Measurements from ENCODE around the gene MACROH2A1.

Gene MACROH2A1

DNA sequence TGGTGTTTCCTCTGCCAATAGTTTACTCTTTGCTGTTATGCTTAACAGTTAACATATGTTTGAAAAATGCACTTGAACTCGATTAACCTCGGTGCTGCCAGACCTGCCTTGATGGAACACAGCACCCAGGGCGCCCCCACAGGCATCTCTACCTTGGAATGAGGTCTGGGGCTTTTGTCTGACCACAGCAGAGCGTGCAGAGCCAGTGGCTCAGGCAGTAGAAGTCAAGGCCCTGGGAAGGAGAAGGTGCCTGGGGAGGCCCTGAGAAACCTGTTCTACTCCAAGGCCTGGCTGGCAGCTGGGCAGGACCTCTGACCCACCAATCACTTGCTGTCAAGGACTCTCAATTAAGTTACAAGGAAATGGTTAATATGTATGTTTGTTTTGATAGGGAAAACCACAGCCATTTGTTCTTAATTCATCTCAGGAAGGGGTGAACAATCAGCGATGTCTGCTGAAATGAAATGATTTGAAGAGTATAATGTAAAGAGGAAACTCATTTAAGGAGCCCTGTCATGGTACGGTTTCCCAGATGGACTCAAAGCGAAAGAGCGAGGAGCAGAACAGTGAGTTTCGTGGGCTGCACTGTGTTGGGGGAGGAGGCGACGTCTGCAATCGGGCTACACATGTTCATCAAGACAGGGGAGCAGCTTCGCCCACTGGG, 21.9 kb downstream of the MACROH2A1 start:
- Histone ChIP-seq H3K36me3 (ENCODE audit: control insufficient read depth, insufficient read depth, low read length) (peaks cover 60% of the 10 kb centered on the region), H3K27me3 (ENCODE audit: control insufficient read depth, insufficient read depth, low read length) (no peaks in the 10 kb centered on the region), H3K9me3 (ENCODE audit: control insufficient read depth, insufficient read depth, low read depth, low read length) (no peaks in the 10 kb centered on the region), H3K27ac (ENCODE audit: low read depth, low read length) (no peak overlapping the region), H3K4me1 (ENCODE audit: control insufficient read depth, insufficient read depth, low read length) (no peaks in the 10 kb centered on the region; the same call in 1 of the 2 replicates), H3K4me3 (ENCODE audit: low read depth, low read length) (no peak overlapping the region), H3K9ac (ENCODE audit: low read length) (no peak overlapping the region)

DNA sequence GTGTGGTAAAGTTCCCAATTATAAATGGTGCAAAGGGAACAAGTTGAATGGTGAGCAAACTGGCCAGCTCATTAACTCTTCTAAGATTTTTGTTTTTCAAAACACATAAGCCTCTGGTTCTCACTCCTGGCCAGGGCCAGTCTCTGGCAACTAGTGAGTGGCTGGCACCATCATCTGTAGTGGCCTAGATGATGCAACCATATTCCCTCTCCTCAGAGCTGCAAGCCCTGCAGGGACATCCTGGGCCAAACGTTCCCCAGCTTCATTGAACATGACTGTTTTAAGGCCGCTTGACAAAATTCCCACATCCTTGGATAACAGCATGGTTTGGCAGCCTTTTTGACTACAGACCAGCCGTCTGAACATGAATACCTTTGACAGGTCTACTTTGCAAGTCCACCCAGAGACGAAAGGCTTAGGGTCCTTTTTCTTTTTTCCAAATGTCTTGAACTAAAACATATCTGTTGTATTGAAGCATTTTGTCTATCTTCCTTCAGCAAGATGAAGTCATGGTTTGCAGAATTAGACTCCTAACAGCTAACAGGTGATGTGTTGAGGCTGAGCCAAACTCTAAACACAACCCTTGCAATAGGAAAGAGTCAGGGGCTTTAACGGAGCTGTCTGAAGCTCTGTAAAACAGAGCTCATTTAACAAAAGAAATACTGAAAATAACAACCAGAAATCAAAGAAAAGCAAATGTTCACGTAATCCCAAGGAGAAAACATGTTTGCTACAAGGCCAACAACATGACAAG, 23.8 kb downstream of the MACROH2A1 start:
- Histone ChIP-seq H3K36me3 (ENCODE audit: control insufficient read depth, insufficient read depth, low read length) (peaks cover 54% of the 10 kb centered on the region), H3K9ac (ENCODE audit: low read length) (no peak overlapping the region)

DNA sequence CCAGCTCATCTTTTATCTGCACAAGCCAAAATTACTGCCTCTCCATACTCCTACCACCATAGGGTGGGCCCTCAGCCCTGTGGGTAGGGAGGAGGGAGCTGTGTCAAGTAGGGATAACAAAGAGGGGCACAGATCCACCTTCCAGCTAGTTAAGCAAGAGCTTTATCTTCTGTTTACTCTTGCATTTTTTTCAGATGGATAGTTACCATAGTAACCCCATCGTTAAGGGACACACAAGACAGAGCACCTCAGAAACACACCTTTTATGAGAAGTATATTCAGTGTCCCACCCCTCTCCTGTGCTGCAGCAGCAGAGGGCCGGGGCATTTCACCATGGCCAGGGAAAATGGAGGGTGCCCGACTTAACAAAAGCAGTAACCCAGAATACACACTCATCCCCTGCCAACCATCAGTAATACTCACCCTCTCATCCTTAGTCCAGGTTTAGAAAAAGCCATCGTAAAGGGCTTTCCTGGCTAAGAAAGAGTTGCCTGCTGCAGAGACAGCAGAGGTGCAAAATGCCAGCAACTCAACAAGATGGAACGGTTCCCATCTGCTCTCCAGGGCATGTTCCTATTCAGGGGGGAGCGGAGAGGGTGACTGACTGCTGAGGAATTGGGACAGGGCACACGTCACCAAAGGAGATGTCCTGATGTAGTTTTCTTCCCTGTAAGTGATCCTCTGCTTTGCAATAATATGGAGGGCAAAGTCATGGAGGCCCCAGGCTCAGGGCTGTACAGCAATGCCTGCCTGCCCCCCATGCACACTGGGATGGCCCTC, 25.1 kb downstream of the MACROH2A1 start:
- no peaks in the 10 kb centered on the region for H3K9me3 ChIP-seq (ENCODE audit: control insufficient read depth, insufficient read depth, low read depth, low read length)
- peaks cover 53% of the 10 kb centered on the region for H3K36me3 ChIP-seq (ENCODE audit: control insufficient read depth, insufficient read depth, low read length)
- no peak overlapping the region for H3K27ac ChIP-seq (ENCODE audit: low read depth, low read length)
- no peak overlapping the region for H3K4me3 ChIP-seq (ENCODE audit: low read depth, low read length)
- no peak overlapping the region for H3K9ac ChIP-seq (ENCODE audit: low read length)
- H3K27me3 ChIP-seq (ENCODE audit: control insufficient read depth, insufficient read depth, low read length), result no peaks in the 10 kb centered on the region
- H3K4me1 ChIP-seq (ENCODE audit: control insufficient read depth, insufficient read depth, low read length), result no peaks in the 10 kb centered on the region; the same call in 1 of the 2 replicates

More for the DNA sequence above, 23.8 kb downstream of the MACROH2A1 start:
- no peak overlapping the region for H3K4me3 ChIP-seq (ENCODE audit: low read depth, low read length)
- no peak overlapping the region for H3K27ac ChIP-seq (ENCODE audit: low read depth, low read length)
- H3K27me3 ChIP-seq (ENCODE audit: control insufficient read depth, insufficient read depth, low read length), result no peaks in the 10 kb centered on the region
- no peaks in the 10 kb centered on the region; the same call in 1 of the 2 replicates for H3K4me1 ChIP-seq (ENCODE audit: control insufficient read depth, insufficient read depth, low read length)
- H3K9me3 ChIP-seq (ENCODE audit: control insufficient read depth, insufficient read depth, low read depth, low read length), result no peaks in the 10 kb centered on the region

DNA sequence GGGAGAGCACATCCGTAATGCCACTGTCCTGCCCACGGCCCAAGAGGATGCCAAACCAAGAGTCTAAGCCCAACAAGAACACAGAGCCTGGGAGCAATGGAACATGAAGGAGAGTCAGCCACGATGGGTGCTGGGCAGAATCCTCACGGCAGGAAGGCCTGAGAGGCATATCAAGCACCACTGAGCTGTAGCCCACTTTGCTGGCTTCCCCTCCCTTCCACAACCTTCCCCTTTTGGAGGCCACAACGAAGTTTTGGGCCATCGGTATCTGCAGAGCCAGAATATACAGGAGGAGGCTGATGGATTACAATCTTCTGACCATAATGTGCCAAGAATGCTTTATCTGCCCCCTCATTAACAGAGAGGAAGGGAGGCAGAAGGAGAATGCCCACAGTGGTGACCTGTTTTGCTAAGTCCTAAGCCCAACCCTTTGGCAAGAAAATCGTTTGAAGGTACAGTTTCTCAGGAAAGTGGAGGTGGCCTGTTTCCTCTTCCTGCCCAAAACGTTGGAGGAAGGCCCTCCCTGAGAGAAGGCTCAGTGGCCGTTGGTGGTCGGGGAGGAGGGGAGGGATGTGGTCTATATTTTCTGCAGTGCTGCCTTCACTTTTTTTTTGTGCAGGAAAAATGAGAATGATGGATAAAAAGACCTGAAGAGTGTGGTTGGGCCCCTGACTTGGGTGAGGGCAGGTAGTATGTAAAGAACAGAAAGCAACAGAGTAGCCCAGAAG, 26.2 kb downstream of the MACROH2A1 start:
- no peak overlapping the region for H3K27ac ChIP-seq (ENCODE audit: low read depth, low read length)

DNA sequence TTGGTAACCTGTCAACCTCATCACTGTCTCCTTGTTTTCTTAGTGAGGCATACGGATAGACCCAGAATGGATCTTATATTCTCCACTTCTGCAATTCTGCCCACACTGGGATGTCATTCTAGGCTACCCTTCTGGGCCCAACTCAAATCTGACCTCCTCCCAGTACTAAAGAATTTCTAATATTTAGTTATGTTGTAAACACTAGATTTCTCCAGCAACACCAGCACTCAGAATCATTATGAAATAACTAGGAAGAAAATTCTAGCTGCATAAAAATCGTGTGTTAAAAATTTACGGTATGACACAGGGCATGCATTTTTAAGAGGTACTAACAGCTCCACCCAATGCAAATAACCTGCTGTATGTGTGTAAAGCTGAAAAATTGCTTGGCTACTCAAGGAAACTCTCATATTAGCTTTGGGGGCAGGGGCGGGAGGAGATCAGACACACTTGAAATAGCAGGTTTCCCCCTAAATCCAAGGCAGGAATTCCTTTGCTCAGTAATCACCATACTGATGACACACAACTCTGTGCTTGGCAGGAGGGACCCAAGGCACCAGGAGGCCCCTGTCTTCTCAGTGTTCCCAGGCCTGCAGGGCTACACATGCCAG, 27.3 kb downstream of the MACROH2A1 start:
- Histone ChIP-seq H3K36me3 (ENCODE audit: control insufficient read depth, insufficient read depth, low read length) (peaks cover 52% of the 10 kb centered on the region), H3K27ac (ENCODE audit: low read depth, low read length) (no peak overlapping the region), H3K4me3 (ENCODE audit: low read depth, low read length) (no peak overlapping the region), H3K9me3 (ENCODE audit: control insufficient read depth, insufficient read depth, low read depth, low read length) (no peaks in the 10 kb centered on the region), H3K27me3 (ENCODE audit: control insufficient read depth, insufficient read depth, low read length) (no peaks in the 10 kb centered on the region), H3K4me1 (ENCODE audit: control insufficient read depth, insufficient read depth, low read length) (no peaks in the 10 kb centered on the region; the same call in 1 of the 2 replicates), H3K9ac (ENCODE audit: low read length) (no peak overlapping the region)

More for the DNA sequence above, 26.2 kb downstream of the MACROH2A1 start:
- no peaks in the 10 kb centered on the region; the same call in 1 of the 2 replicates for H3K4me1 ChIP-seq (ENCODE audit: control insufficient read depth, insufficient read depth, low read length)
- no peak overlapping the region for H3K9ac ChIP-seq (ENCODE audit: low read length)
- H3K36me3 ChIP-seq (ENCODE audit: control insufficient read depth, insufficient read depth, low read length), result peaks cover 53% of the 10 kb centered on the region
- H3K4me3 ChIP-seq (ENCODE audit: low read depth, low read length), result no peak overlapping the region
- no peaks in the 10 kb centered on the region for H3K27me3 ChIP-seq (ENCODE audit: control insufficient read depth, insufficient read depth, low read length)
- no peaks in the 10 kb centered on the region for H3K9me3 ChIP-seq (ENCODE audit: control insufficient read depth, insufficient read depth, low read depth, low read length)

DNA sequence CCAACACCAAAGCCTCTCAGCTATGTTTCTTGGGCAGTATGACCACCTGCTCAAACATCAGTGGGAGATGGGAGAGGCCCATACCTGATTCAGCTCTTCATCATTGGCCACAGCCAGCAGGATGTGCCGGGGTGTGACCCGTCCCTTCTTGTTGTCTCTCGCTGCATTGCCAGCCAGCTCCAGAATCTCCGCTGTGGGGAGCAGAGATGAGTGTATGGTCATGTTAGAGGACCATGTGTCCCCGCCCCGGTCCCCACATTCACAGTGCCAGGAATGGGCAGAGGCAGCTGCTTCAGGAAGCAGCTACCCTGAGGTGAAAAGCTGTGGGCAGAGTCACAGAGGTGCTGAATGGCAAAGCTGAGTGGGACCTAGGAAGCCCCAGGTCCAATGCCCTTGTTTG, 29.1 kb downstream of the MACROH2A1 start:
- no peaks in the 10 kb centered on the region for H3K9me3 ChIP-seq (ENCODE audit: control insufficient read depth, insufficient read depth, low read depth, low read length)
- H3K4me3 ChIP-seq (ENCODE audit: low read depth, low read length), result no peak overlapping the region
- no peak overlapping the region for H3K27ac ChIP-seq (ENCODE audit: low read depth, low read length)
- H3K36me3 ChIP-seq (ENCODE audit: control insufficient read depth, insufficient read depth, low read length), result peaks cover 51% of the 10 kb centered on the region
- no peaks in the 10 kb centered on the region; the same call in 1 of the 2 replicates for H3K4me1 ChIP-seq (ENCODE audit: control insufficient read depth, insufficient read depth, low read length)
- no peak overlapping the region for H3K9ac ChIP-seq (ENCODE audit: low read length)
- H3K27me3 ChIP-seq (ENCODE audit: control insufficient read depth, insufficient read depth, low read length), result no peaks in the 10 kb centered on the region

DNA sequence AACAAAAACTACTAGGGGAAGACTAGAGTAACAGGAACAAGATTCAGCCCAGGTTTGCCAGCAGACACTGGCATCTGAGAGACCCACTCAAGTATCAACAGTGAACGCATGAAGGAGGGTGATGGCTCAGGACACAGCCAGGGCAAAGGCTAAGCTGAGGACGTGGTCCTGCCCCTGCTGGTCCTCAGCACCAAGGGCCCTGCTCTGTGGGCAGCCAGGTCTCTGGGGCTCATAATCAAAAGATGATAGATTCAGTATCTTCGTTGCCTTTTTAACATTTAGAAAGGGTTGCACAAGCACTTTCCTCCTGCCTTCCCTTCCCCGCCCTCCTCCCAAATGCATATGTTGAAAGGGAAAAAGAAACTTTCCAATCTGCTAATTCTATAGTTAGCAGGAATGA, 31.5 kb downstream of the MACROH2A1 start:
- Histone ChIP-seq H3K27me3 (ENCODE audit: control insufficient read depth, insufficient read depth, low read length) (no peaks in the 10 kb centered on the region), H3K4me3 (ENCODE audit: low read depth, low read length) (no peak overlapping the region), H3K9ac (ENCODE audit: low read length) (no peak overlapping the region), H3K36me3 (ENCODE audit: control insufficient read depth, insufficient read depth, low read length) (peaks cover 48% of the 10 kb centered on the region), H3K9me3 (ENCODE audit: control insufficient read depth, insufficient read depth, low read depth, low read length) (no peaks in the 10 kb centered on the region), H3K27ac (ENCODE audit: low read depth, low read length) (no peak overlapping the region), H3K4me1 (ENCODE audit: control insufficient read depth, insufficient read depth, low read length) (no peaks in the 10 kb centered on the region; the same call in 1 of the 2 replicates)

DNA sequence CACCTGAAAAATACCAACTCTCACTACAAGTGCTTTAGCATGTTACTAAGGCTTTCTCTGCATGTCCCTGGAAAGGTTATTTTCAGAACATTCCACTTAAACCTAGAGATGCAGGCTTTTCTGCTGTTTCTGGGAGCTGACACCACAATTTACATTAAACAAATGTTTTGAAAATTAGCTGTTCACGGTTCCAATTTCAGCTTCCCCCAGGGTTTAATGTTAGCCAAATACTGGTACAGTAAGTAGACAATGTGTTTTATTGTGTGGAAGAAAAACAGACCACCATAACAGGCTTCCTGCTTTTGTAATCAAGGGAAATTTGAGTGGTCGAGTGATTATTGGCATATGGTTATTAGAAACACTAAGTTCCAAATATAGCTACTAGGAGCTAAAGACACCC, 32.0 kb downstream of the MACROH2A1 start:
- H3K4me3 ChIP-seq (ENCODE audit: low read depth, low read length), result no peak overlapping the region
- no peak overlapping the region for H3K27ac ChIP-seq (ENCODE audit: low read depth, low read length)

DNA sequence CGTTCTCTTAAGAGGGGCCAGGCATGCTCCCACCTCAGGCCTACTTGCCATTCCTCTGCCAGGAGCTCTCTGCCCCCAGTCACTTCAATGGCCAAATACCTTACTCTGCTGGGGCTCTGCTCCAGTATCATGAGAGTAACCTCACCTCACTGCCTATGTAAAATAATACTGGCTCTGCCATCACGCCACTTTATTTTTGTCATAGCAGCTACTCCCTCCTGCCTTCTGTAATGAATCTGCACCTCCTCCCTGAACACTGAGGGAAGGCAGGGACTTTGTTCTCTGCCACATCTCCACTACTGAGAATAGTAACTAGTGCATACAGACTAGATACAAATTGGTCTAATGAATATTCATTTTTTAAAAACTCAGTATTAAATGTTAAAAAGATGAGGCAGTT, 33.8 kb downstream of the MACROH2A1 start:
- Histone ChIP-seq H3K4me3 (ENCODE audit: low read depth, low read length) (no peak overlapping the region), H3K27ac (ENCODE audit: low read depth, low read length) (no peak overlapping the region), H3K9me3 (ENCODE audit: control insufficient read depth, insufficient read depth, low read depth, low read length) (no peaks in the 10 kb centered on the region), H3K27me3 (ENCODE audit: control insufficient read depth, insufficient read depth, low read length) (no peaks in the 10 kb centered on the region), H3K9ac (ENCODE audit: low read length) (no peak overlapping the region), H3K36me3 (ENCODE audit: control insufficient read depth, insufficient read depth, low read length) (peaks cover 57% of the 10 kb centered on the region), H3K4me1 (ENCODE audit: control insufficient read depth, insufficient read depth, low read length) (no peaks in the 10 kb centered on the region)

More for the DNA sequence above, 32.0 kb downstream of the MACROH2A1 start:
- Histone ChIP-seq H3K9ac (ENCODE audit: low read length) (no peak overlapping the region), H3K36me3 (ENCODE audit: control insufficient read depth, insufficient read depth, low read length) (peaks cover 50% of the 10 kb centered on the region), H3K4me1 (ENCODE audit: control insufficient read depth, insufficient read depth, low read length) (no peaks in the 10 kb centered on the region; the same call in 1 of the 2 replicates), H3K9me3 (ENCODE audit: control insufficient read depth, insufficient read depth, low read depth, low read length) (no peaks in the 10 kb centered on the region), H3K27me3 (ENCODE audit: control insufficient read depth, insufficient read depth, low read length) (no peaks in the 10 kb centered on the region)

All from HUES6 (cell line).